ENCODE results near the gene ZMYND8.

DNA sequence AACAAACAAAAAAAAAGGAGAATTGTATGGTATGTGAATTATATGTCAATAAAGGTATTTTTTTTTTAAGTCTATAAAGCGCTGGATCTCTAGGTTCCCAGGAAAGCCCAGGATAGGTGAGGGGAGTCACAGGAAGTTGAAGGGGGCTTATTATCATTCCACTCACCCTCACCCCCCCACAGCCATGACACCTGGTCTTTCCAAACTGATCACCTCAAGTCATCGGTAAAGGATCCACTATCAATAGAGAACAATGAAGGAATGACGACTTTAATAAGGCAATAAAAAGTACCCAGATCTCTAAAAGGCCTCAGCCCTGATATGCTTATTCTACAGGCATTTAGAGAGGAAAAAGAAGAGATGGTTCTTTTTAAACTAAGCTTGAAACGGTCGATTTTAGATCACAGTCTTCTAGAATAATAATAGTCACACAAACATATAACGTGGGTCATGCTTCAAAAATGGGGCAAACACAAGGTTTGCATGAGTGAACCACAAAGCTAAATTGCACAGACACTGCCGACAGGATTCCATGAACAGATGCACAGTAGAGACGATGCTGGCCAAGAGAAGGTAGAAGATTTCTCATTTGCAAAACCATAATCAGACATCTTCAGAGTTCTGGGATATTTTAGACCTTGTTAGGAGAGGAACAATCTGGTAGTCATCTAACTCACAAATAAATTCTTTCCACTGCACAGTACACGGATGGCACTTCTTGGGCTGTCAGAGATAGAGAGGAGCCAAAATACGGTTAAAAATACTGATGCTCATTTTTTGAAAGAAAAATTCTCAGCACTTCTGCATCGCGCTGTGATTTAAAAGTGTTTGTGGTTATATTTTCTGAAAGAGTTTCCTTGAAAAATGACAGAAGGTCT lies 21.0 kb downstream of the ZMYND8 start:
- TF ChIP-seq, protein P1, sequence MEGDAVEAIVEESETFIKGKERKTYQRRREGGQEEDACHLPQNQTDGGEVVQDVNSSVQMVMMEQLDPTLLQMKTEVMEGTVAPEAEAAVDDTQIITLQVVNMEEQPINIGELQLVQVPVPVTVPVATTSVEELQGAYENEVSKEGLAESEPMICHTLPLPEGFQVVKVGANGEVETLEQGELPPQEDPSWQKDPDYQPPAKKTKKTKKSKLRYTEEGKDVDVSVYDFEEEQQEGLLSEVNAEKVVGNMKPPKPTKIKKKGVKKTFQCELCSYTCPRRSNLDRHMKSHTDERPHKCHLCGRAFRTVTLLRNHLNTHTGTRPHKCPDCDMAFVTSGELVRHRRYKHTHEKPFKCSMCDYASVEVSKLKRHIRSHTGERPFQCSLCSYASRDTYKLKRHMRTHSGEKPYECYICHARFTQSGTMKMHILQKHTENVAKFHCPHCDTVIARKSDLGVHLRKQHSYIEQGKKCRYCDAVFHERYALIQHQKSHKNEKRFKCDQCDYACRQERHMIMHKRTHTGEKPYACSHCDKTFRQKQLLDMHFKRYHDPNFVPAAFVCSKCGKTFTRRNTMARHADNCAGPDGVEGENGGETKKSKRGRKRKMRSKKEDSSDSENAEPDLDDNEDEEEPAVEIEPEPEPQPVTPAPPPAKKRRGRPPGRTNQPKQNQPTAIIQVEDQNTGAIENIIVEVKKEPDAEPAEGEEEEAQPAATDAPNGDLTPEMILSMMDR (conservative IDR thresholded peaks at IDR 0.05): no peak
- no peak for TF ChIP-seq ZFX (IDR thresholded peaks at IDR 0.05)
